Hematopoietic multipotent progenitor cell treated with erythropoietin and hydrocortisone succinate and interleukin-3 and kit ligand, for 15 days (in vitro differentiated cells): ENCODE measurements around the gene TSHZ3.

Experiments
- DNase-seq: peaks from one replicate; pipeline ENCODE4 v3.0.0-alpha.2; 2015; ENCODE audit warnings: low spot score

The TSHZ3 gene

DNA sequence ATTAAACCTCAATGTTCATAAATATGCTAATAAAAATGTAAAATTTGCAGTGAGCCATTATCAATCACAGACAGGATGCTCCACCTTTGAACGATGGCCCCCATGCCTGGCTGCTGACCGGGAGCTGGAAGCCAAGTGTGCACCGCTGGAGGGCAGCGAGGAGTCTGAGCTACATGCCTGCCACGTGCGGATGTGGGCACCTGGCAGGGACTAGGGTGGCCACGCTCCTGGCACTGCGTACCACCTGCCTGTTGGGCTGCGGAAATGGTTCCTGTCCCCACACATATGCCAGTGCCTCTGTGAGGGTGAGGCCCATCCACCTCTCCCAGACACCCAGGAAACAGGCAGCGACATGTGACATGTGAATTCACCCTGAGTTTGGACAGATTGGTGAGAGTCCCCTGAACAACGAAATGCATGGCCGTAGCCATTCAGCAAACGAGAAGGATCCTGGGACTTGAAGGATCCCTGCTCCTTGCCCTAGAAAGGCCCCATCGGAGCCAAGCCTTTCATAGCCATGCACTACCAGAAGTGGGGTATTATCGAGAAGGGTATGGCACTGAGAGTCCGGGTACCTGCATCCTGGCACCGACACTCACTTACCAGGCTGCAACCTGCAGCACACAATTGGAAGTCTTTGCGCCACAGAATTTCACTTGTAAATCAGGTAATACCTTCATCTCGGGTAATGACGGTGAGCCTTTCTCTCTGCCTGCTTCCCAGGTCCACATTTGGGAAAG is 35.8 kb downstream of the TSHZ3 start:
- DNase-seq: no peak

DNA sequence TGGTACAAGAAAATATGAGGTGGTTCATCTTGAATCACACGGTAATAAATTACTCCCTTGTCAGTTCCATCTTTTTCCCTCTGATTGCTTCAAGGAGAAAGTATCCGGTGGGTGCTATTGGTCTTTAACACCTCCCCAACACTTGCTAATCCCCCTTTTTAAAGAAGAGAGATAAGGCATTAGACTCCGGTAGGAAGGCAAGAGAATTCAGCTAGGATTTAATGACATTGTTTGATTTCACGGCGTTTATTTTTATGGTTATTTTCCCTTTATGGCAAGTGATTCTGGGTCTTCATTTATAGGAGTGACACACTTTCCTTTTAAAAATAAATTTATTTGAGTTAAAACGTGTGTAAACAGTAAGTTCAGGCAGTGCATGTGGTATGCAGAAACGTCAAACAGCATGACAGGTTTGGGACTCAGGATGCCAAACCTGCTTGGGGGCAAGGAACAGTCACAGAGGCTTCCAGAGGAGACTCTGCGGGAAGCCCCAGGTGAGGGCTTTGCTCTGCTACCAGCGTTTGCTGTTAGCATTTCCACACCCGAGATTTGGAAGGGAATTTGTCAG is 36.5 kb downstream of the TSHZ3 start:
- no peak for DNase-seq

DNA sequence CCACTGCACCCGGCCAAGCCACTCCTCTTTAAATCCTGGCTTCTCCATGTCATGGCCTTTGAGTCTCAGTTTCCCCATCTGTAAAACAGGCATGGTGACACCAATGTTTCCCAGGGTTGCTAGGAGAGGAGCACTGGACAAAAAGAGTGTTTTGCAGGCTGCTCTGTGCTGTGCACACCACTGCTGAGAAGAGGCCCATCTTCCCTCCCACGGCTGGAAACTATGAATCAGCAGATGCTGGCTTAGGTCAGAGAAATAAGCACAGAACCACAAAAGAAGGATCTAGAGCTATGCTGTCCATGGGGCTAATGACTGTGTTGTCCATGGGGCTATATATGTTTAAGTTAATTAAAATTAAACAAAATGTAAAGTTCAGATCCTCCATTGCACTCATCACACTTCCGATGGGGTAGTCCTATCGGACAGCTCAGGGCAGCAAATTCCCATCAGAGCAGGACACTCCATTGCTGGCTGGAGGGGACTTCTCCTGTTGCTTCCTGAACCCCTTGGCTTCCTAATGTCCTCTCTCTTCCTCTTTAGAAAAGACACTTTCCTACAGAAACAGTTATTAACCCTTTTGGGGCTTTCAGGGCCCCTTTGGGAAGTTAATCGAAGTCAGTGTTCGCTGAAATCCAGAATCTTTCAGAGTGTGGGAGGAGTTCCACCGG is 37.1 kb downstream of the TSHZ3 start:
- DNase-seq: no peak

DNA sequence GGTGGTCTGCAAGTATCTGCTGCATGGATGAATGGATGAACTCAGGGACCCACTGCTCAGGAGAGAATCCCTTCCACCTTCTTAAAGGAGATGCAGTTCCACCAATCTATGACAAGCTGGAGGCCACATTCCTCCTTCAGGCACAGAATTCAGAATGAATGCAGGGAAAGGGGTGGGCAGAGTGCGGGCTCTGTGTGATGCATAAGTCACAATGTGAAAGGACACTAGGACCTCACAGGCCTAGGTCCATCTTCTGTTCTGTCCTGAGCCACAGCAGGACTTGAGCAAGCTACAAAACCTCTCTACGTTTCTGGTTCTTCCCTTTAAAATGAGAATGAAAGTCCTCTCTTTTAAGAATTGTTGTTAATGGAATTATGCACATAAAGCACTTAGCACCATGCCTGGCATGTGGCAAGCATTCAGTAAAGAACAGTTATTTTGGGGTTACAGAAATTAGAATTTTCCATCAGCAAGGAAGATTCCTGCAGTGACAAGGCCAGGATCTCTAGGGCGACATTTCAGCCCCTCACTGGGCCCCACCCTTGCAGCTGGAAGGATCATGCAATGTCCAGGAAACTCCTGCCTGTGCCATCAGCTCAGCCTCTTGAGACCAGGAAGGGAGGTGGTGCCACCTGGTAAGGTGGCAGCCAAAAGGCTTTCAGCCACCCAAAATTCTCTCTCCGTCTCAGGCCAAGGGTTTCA is 38.7 kb downstream of the TSHZ3 start:
- DNase-seq: no peak

DNA sequence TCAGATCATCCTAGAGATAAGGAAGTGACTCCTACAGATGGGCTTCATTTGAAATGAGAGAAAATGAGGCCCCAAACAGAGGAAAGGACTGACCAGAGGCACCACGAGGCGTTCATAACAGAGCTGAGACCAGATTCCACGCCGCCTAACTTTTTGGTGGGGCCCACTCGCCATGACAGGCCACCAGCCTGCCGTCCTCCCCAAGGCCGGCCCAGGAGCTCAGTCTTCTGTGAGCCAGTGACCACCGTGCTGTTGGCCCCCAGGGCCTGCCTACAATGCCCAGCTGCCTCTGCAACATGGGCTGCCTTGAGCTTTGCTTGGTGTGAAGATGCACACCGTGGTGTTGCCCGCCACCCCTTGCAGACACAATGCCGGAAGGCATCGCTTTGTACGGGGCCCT is 40.5 kb downstream of the TSHZ3 start:
- DNase-seq: no peak

DNA sequence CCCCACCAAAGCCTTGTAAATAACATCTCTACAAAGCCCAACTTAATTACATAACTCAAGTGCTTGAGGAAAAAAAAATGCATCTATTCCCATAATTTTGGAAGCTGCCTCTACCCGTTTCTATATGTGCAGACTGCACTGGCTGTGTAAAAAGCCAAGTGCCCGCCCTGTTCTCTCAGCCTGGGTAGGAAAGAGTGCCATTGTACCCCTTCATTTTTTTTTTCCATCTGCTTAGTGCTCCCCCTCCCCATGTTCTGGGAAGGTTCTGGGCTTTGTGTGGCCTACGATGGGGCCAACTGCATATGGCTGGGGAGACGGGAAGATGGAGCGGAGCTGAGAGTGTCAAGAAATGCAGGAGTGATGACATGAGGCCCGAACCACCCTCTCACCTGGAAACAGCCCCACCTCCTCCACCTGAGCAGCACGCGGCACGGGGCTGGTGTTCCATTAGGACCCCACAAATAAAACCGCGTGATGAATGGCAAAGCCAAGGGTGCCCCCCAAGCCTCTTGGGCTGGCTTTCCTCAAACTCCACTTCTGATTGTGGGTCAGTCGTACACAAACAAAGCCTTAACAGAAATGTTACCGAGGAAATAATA is 42.1 kb downstream of the TSHZ3 start:
- DNase-seq: no peak

DNA sequence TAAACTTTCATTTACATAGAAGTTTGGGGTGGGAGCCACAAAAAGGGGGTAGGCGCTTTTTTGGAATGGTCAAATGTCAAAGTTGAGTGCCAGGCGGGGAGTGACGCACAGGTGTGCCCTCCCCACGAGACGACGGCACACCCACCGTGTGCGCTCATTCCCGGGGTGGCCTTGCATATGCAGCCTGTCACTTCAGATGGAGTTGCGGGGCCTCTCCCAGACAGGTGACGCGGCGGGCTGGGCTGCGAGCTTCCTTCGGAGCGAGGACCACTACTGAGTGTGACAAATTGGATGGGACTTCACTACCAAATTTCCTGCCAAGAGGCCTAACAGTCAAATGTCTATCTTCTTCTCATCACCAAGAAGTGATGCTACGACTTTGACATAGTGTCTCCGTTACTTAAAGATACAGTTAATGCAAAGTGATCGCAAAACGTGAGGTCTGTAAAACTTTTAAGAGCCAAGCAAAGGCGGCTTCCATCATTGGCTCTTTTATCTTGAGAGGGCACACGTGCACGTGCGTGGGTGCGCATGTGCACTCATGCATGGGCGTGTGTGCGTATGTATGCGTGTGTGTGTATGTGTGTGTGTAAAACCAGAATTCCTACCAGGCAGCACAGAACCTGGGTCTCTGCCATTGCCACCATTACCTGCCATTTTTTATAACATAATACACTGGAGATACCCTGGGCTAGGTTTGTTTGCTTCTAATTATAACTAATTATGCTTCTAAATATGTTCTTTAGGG is 43.1 kb downstream of the TSHZ3 start:
- no peak for DNase-seq

DNA sequence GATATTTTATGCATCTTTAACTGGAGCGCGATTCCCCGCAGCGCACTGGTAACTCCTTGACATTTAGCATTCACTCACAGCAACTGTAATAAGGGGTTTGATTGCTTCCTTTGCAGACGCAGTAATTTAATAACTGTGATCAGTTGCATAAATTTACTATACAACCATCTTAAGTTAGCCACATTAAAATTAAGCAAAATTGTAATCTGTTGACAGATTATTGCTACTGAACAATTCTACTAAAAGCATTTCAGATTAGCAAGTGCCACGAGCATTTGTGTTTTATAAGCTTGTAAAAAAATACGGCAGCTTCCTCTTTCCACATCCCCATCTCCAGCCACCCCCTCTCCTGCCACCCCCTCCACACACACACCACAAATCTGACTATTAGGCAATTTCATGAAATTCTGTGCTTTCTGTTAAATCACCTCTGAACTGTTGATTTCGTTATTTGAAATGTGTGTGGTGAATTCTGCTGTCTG is 44.4 kb downstream of the TSHZ3 start:
- no peak for DNase-seq

DNA sequence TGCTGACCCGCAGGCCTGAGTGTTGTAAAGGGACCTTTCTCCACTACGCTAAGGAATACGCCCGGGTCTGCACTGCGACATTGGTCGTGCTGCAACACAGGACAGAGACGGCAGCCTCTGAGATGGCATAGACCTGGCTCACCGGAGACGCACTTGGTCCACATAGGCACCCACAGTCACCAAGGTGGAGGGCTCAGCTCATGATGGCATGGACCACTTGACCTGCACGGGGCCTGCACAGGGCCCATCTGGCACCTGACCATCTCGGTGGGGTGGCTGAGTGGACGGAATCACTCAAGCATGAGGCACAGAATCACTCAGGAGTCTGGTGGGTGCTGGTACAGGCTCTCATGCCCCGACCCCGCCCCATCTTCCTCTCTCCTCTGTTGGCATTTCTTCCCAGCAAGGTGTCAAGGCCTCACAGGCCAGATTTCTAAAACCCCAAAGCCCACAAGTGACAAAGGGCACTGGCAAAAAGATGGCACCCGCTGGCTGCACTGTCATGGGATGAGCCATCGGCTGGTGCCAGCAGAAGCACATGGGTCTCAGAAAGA is 45.9 kb downstream of the TSHZ3 start:
- DNase-seq: no peak

DNA sequence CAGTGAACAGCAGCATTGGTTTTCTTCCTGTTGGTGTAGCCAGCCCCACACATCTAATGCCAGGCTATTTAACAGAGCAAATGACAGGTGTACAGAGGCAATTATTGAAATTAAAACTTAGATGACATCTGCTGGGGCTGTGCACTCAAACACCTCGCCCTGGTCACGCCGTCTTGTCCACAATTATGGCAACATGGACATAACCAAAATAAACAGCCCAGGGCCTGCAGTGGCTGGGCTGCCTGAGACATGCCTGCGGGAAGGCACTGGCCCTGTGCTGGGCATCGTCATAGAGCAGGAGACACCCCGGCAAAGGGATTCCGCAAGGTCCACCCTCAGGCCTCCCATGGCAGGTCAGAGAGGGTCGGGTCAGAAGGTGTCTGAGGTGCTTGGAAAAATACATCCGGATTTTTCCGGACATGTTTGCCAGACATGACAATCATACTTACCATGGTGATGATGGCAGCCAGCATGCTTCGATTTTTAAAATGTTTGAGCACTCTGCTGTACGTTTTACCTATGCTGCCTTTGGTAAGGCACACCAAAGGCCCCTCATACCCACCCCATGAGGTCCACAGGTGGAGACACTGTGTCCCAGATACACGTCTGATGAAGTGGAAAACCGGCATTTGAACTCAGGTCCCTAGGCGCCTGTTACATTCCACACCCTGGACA is 47.8 kb downstream of the TSHZ3 start:
- no peak for DNase-seq

DNA sequence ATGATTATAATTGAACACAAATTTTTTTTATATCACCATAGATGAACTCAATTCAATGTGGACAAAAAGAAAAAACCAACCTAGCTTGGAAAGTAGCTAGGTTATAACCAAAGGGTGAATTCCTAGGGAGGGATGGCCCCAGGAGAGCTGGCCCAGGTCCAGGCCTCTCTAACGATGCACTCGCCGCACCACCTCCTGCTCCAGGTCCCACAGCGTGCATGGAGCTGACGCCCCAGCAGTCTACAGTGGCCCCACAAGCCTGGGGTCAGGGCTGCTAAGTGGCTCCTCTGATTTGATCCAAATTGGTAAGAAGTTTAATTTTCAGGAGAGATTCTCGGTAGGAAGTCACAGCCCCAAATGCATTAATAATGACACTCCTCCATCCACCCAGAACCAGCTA is 48.8 kb downstream of the TSHZ3 start:
- DNase-seq: no peak

DNA sequence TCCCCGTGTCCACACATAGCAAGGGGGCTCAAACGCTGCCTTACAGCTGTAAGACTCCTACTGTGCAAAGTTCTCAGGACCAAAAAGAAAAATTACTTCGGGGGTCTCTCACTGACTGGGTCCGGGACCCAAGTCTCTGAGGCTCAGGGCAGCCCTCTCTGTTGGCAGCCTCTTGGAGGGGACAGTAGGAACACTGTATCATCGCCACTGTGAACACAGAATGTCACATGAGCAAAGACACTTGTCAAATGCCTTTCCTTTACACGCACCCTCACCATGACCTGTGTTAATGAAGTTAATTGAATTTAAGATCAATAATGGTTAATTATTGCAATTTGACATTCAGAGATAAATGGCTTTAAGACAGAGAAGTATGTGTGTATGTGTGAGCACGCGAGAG is 49.6 kb downstream of the TSHZ3 start:
- no peak for DNase-seq

DNA sequence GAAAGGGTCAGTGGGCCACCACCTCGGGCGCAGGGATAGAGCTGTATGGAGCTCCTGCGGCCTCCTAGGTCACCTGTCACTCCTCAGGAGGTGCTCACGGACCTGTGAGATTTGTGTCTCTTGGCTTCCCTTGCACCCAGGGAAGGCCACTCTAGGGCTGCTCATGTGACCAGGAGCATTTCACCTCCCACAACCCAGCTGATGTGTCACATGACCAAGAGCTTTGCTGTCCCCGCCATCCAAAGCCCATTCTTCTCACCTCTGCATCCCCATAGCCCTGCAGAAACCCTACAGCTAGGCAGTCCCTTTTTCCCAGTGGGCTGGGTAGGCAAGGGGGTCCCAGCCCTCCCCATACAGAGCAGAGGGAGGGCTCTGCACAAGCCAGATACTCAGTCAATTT is 51.2 kb downstream of the TSHZ3 start:
- no peak for DNase-seq

DNA sequence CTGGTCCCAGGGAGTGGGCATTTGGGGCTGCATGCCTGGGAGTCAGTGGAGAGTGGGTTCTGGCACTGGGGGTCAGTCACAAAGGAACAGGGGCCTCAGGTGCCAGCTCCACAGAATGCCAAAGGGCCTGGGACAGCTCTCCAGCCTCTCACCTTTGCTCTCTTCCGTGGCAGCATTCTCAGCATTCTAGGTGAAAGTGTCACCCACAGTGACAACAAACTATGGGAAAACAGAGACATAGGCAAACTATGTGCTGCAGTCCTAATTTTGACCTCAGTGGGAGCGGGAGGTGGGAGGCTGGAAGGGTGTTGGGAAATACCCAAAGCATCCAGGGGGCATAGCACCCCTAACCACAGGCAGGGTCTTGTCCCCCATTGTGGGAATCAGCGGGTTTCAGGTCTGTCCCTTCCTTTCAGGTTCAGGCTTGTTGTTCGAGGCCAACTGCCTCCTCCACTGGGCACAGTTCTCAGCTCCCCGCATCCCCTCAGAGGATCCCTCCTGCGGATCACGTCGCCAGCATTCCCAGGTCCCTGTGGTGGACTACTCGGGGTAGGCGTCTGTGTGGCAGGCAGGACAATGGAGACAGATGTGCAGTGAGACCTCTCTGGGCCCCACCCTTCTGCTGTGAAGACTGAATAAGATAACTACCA is 52.4 kb downstream of the TSHZ3 start:
- DNase-seq: no peak

DNA sequence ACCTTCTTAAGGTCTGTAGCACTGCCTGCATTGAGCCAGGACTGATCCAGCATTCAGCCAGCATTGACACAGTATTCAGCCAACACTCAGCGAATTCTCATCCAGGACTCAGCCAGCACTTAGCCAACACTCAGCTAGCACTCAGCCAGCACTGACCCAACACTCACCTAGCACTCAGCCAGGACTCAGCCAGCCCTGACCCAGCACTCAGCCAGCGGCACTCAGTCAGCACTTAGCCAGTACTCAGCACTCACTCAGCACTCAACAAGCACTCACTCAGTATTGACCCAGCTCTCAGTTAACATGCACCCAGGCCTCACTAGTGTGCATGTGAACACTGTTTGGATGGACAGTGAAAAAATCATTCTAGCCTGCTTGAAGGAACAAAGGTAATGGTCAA is 55.0 kb downstream of the TSHZ3 start:
- no peak for DNase-seq

DNA sequence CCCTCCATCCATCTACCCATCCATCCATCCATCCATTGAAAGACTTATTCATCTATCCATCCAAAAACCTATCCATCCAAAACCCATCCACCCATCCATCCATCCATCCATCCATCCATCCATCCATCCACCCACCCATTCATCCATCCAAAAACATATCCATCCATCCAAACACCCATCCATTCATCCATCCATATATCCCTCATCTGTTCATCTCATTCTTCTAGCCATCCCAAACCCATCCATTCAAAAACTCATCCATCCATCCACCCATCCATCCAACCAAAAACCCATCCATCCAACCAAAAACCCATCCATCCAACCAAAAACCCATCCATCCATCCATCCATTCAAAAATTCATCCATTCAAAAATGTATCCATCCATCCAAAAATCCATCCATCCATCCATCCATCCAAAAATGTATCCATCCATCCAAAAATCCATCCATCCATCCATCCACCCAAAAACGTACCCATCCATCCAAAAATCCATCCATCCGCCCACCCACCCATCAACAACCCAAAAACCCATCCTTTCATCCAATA is 56.5 kb downstream of the TSHZ3 start:
- DNase-seq: no peak

DNA sequence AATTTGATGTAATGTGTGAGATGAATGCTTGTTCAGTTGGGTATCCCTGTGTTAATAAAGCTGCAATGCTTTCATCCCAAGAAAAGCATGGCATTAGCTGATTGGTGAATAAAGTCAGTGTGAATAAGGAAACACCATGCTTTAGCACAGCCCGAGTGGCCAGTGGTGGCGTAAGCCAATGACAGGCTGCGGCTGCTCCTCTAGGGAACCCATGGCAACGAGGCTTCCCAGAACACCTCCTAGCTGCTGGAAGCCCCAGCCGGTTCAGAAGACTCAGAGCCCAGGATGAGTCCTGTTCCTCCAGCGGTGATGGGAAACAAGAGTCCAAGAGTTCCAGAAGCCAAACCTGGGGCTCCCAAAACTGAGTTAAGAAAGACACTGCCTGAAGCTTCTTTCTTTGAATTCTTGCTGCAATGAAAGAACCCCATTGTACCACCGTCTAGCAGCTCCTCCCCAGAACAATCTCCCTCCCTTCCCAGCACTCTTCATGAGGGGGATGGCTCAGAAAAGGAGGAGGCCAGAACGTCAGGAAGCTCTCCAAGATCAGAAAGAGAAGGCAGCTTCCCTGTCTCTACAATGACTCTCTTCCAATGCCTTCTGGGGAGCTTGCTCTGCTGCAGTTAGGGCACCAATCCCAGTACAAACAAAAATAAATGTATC is 58.2 kb downstream of the TSHZ3 start:
- DNase-seq: no peak

DNA sequence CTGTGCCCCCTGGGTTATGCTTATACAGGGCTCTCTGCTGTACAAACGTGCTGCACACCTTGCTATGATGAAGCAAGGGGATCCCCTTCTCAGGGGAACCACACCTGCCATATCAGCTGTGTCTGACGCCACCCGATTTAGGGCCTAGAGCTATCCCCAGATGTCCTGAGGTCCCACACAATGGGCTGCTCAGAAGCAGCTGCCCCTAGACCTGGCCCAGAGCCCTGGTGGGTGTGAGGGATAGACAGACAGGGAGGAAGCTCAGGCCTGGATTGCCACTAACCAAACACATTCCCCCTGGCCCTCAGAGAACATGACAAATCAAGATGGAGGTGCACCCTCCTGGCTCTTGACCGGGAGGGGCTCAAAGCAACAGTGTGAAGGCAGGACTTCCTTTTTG is 59.3 kb downstream of the TSHZ3 start:
- DNase-seq: no peak

DNA sequence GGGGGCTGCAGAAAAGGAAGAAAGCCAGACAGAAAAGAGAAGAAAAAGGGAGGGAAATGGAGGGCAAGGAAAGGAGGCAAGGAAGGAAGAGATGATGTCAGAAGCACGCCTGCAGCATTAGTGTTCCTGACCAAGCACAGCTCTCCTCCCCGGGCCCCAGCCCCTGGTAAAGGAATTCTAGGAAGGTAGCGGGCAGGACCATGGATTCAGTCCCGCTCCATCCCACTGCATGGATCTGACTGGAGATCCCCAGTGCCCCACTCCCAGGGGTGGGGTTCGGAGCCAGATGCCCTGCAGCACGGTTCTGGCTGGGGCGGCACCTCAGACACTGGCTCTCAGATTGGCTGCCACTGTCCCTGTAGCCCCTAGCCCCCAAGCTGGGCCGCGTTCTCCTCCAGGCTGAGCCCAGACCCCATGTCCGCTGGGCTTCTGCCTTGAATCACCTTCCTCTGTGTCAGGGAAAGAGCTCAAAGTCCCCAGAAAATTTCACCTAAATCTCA is 59.8 kb downstream of the TSHZ3 start:
- no peak for DNase-seq
